AG09319 (cell line): ENCODE results near the gene AMIGO3.

ENCODE experiments used
- DNase-seq: peaks from one replicate; pipeline ENCODE4 v3.0.0-alpha.2; 2010; ENCODE audit warnings: low read depth; ENCODE audit errors: extremely low read depth
- CTCF ChIP-seq: IDR thresholded peaks from 2 replicates; pipeline ENCODE4 v1.5.1; 2011; ENCODE audit warnings: low read depth, mild to moderate bottlenecking, inconsistent platforms, low read length, moderate library complexity

The AMIGO3 gene

GRCh38 chr3:49680493-49681231, 38.8 kb downstream of the AMIGO3 start:
- no peak for DNase-seq
- TF ChIP-seq CTCF: no peak

- no peak for DNase-seq
- TF ChIP-seq CTCF: no peak
These were observed 43.6 kb downstream of the AMIGO3 start for GRCh38 chr3:49675912-49676311.

GRCh38 chr3:49674497-49674983, 44.9 kb downstream of the AMIGO3 start:
- DNase-seq: no peak
- no peak; the same call in 1 of the 2 replicates for TF ChIP-seq CTCF

- peak; percentile 92 for DNase-seq
- no peak for TF ChIP-seq CTCF
These were observed 45.6 kb downstream of the AMIGO3 start, which contains the start of gene APEH for GRCh38 chr3:49673715-49674496. APEH (plus strand) TSS chr3:49674351; CDS start chr3:49674402, 51 bp downstream.

- TF ChIP-seq CTCF: no peak
- DNase-seq: no peak
These were observed 46.3 kb downstream of the AMIGO3 start for GRCh38 chr3:49673121-49673714.

GRCh38 chr3:49671291-49672288, 47.9 kb downstream of the AMIGO3 start:
- no peak for DNase-seq
- TF ChIP-seq CTCF: peak; percentile 82
